Mesenchymal stem cell (in vitro differentiated cells and primary cell): ENCODE measurements around the gene FKBP2.

Experiments
- DNase-seq: peaks from one replicate; pipeline ENCODE4 v3.0.0-alpha.2; 2013
- H2AFZ ChIP-seq: one replicate; pipeline ENCODE4 v1.6.1; 2013; ENCODE audit warnings: low read depth, mild to moderate bottlenecking, control low read depth, inconsistent platforms, low read length, moderate library complexity
- H2AK5ac ChIP-seq: 2 replicates; pipeline ENCODE4 v1.6.1; 2013; ENCODE audit warnings: low read length, moderate library complexity, mild to moderate bottlenecking, inconsistent platforms; ENCODE audit not compliant: severe bottlenecking
- H2BK120ac ChIP-seq: one replicate; pipeline ENCODE4 v1.6.1; 2013; ENCODE audit warnings: low read depth, mild to moderate bottlenecking, inconsistent platforms, low read length, moderate library complexity
- H2BK12ac ChIP-seq, 2 experiments: one replicate each; pipeline ENCODE4 v1.6.1; 2013; ENCODE audit warnings: inconsistent platforms in 2 of 2, low read length in 2 of 2, mild to moderate bottlenecking in 2 of 2, moderate library complexity in 2 of 2, control low read depth in 1 of 2
- H2BK15ac ChIP-seq: one replicate; pipeline ENCODE4 v1.6.1; 2013; ENCODE audit warnings: mild to moderate bottlenecking, low read depth, inconsistent platforms; ENCODE audit not compliant: poor library complexity, severe bottlenecking
- H2BK5ac ChIP-seq: 2 replicates; pipeline ENCODE4 v1.6.1; 2013; ENCODE audit warnings: low read depth, mild to moderate bottlenecking, low read length, control low read depth, inconsistent platforms; ENCODE audit not compliant: poor library complexity, severe bottlenecking
- H3K14ac ChIP-seq, 2 experiments: one replicate each; pipeline ENCODE4 v1.6.1; 2013; ENCODE audit warnings: inconsistent platforms in 2 of 2, low read length in 2 of 2, control low read depth in 1 of 2, mild to moderate bottlenecking in 1 of 2, moderate library complexity in 1 of 2
- H3K18ac ChIP-seq, 2 experiments: one replicate each; pipeline ENCODE4 v1.6.1; 2013; ENCODE audit warnings: inconsistent platforms in 2 of 2, low read length in 2 of 2, control low read depth in 1 of 2, low read depth in 1 of 2, mild to moderate bottlenecking in 1 of 2
- H3K23ac ChIP-seq, 2 experiments: one replicate each; pipeline ENCODE4 v1.6.1; 2013; ENCODE audit warnings: inconsistent platforms in 2 of 2, low read length in 2 of 2, mild to moderate bottlenecking in 2 of 2, moderate library complexity in 2 of 2, control low read depth in 1 of 2
- H3K27ac ChIP-seq: 2 replicates; pipeline ENCODE4 v1.5.1; 2013; ENCODE audit warnings: mild to moderate bottlenecking, moderate library complexity, low read length, control low read depth, inconsistent platforms; ENCODE audit not compliant: poor library complexity, severe bottlenecking
- H3K27me3 ChIP-seq, 2 experiments: 2 replicates each; pipeline versions ENCODE4 v1.6.1 to v1.7.0; 2013; ENCODE audit warnings: low read length in 2 of 2, mild to moderate bottlenecking in 2 of 2, moderate library complexity in 2 of 2, control low read depth in 1 of 2, inconsistent platforms in 1 of 2; ENCODE audit not compliant: control insufficient read depth in 1 of 2, insufficient read depth in 1 of 2
- H3K36me3 ChIP-seq, 2 experiments: 2 replicates each; pipeline versions ENCODE4 v1.6.1 to v1.7.0; 2013; ENCODE audit warnings: low read length in 2 of 2, control low read depth in 1 of 2, inconsistent platforms in 1 of 2, low read depth in 1 of 2, mild to moderate bottlenecking in 1 of 2; ENCODE audit not compliant: insufficient read depth in 2 of 2, control insufficient read depth in 1 of 2
- H3K4ac ChIP-seq, 2 experiments: one replicate each; pipeline ENCODE4 v1.6.1; 2013; ENCODE audit warnings: inconsistent platforms in 2 of 2, low read length in 2 of 2, mild to moderate bottlenecking in 2 of 2, moderate library complexity in 2 of 2, control low read depth in 1 of 2, low read depth in 1 of 2
- H3K4me1 ChIP-seq: 2 replicates; pipeline ENCODE4 v1.6.1; 2013; ENCODE audit warnings: low read depth, low read length, control low read depth; ENCODE audit not compliant: control insufficient read depth, insufficient read depth
- H3K4me2 ChIP-seq: 2 replicates; pipeline ENCODE4 v1.6.1; 2013; ENCODE audit warnings: low read length, mild to moderate bottlenecking, inconsistent platforms; ENCODE audit not compliant: poor library complexity, severe bottlenecking
- H3K4me3 ChIP-seq, 2 experiments: 2 replicates each; pipeline versions ENCODE4 v1.5.1 to v1.7.0; 2013; ENCODE audit warnings: low read length in 2 of 2, mild to moderate bottlenecking in 2 of 2, control low read depth in 1 of 2, low read depth in 1 of 2; ENCODE audit not compliant: insufficient read depth in 1 of 2
- H3K79me1 ChIP-seq: replicated peaks from 2 replicates; pipeline ENCODE4 v1.6.1; 2013; ENCODE audit warnings: mild to moderate bottlenecking, control low read depth, low read length, inconsistent platforms; ENCODE audit not compliant: poor library complexity, severe bottlenecking
- H3K9ac ChIP-seq: 2 replicates; pipeline ENCODE4 v1.7.0; 2013; ENCODE audit warnings: mild to moderate bottlenecking, low read length, moderate library complexity
- H3K9me3 ChIP-seq: 2 replicates; pipeline ENCODE4 v1.7.0; 2013; ENCODE audit warnings: mild to moderate bottlenecking, low read length; ENCODE audit not compliant: control insufficient read depth
- H4K8ac ChIP-seq: one replicate; pipeline ENCODE4 v1.6.1; 2013; ENCODE audit warnings: inconsistent platforms, mild to moderate bottlenecking, low read length, moderate library complexity
- H4K91ac ChIP-seq: one replicate; pipeline ENCODE4 v1.6.1; 2013; ENCODE audit warnings: mild to moderate bottlenecking, low read length, inconsistent platforms
- WGBS: methylation state at CpG from one replicate; pipeline ENCODE4 v1.1.7; 2013; ENCODE audit warnings: mixed read lengths; 5-methylcytosine and 5-hydroxymethylcytosine counted together

FKBP2 gene

GRCh38 chr11:64275031-64275800 lies 34.3 kb downstream of the FKBP2 start:
- Histone ChIP-seq H2BK12ac (no peak overlapping the region), H2AFZ (no peak overlapping the region), H2BK5ac (no peak overlapping the region), H2AK5ac (no peak overlapping the region), H4K8ac (no peak overlapping the region), H3K4me1 (peaks cover 20% of the 10 kb centered on the region), H3K27me3 (no peaks in the 10 kb centered on the region), H3K18ac (no peak overlapping the region), H3K4me3 (no peak overlapping the region), H3K23ac (no peak overlapping the region), H2BK120ac (no peak overlapping the region), H3K4ac (no peak overlapping the region), H3K79me1 (peaks cover 25% of the 10 kb centered on the region), H3K9me3 (no peaks in the 10 kb centered on the region), H3K27ac (no peak overlapping the region), H3K36me3 (peaks cover 36 to 37% of the 10 kb centered on the region in 2 experiments), H3K9ac (no peak overlapping the region), H4K91ac (peak overlapping the region; percentile 79), H2BK15ac (no peak overlapping the region), H3K4me2 (no peak overlapping the region), H3K14ac (no peak overlapping the region)
- no peak for DNase-seq
- WGBS = 92% methylated on average over 14 of the region's 15 CpGs

- Histone ChIP-seq H3K23ac (no peak overlapping the region), H2AFZ (no peak overlapping the region), H4K91ac (no peak overlapping the region), H3K4ac (no peak overlapping the region), H3K9me3 (no peaks in the 10 kb centered on the region), H3K27me3 (no peaks in the 10 kb centered on the region), H3K4me1 (peaks cover 20% of the 10 kb centered on the region), H3K27ac (peak overlapping the region; percentile 13), H3K4me3 (no peak overlapping the region), H2AK5ac (peak overlapping the region; percentile 66), H2BK15ac (no peak overlapping the region), H3K18ac (no peak overlapping the region), H3K4me2 (no peak overlapping the region), H2BK12ac (no peak overlapping the region), H3K79me1 (peaks cover 25% of the 10 kb centered on the region), H4K8ac (no peak overlapping the region), H2BK5ac (no peak overlapping the region), H3K14ac (no peak overlapping the region), H2BK120ac (no peak overlapping the region), H3K9ac (no peak overlapping the region), H3K36me3 (peaks cover 36 to 37% of the 10 kb centered on the region in 2 experiments)
- DNase-seq = no peak
- WGBS = no CpG with 5 or more reads among the region's 2 CpGs
These were observed 34.9 kb downstream of the FKBP2 start for GRCh38 chr11:64275841-64276240.

- Histone ChIP-seq H4K8ac (peak overlapping the region; percentile 30), H4K91ac (no peak overlapping the region), H2BK15ac (no peak overlapping the region), H3K14ac (no peak overlapping the region), H3K18ac (no peak overlapping the region), H2BK12ac (no peak overlapping the region), H3K79me1 (peaks cover 32% of the 10 kb centered on the region), H2AK5ac (no peak overlapping the region), H3K27ac (peak overlapping the region; percentile 71), H3K4ac (no peak overlapping the region), H2BK120ac (no peak overlapping the region), H3K4me2 (no peak overlapping the region), H2AFZ (no peak overlapping the region), H3K27me3 (no peaks in the 10 kb centered on the region), H3K36me3 (peaks cover 42 to 43% of the 10 kb centered on the region in 2 experiments), H3K4me3 (no peak overlapping the region), H2BK5ac (peak overlapping the region; percentile 48), H3K4me1 (peaks cover 16% of the 10 kb centered on the region), H3K23ac (no peak overlapping the region), H3K9me3 (no peaks in the 10 kb centered on the region), H3K9ac (peak overlapping the region; percentile 27)
- DNase-seq = no peak
- 92% methylated on average over 17 of the region's 17 CpGs for WGBS
These were observed 35.9 kb downstream of the FKBP2 start for GRCh38 chr11:64276653-64277431.

GRCh38 chr11:64278576-64279190 lies 37.8 kb downstream of the FKBP2 start:
- H3K4me2 ChIP-seq = no peak overlapping the region
- peaks cover 43% of the 10 kb centered on the region for H3K79me1 ChIP-seq
- no peak overlapping the region for H2BK15ac ChIP-seq
- H3K36me3 ChIP-seq = peaks cover 50 to 53% of the 10 kb centered on the region in 2 experiments
- H4K8ac ChIP-seq = no peak overlapping the region
- H3K9me3 ChIP-seq = no peaks in the 10 kb centered on the region
- no peak overlapping the region for H2AFZ ChIP-seq
- H2BK12ac ChIP-seq = no peak overlapping the region
- H3K4me1 ChIP-seq = peaks cover 15% of the 10 kb centered on the region
- no peak overlapping the region for H3K14ac ChIP-seq
- no peak overlapping the region for H2BK120ac ChIP-seq
- peak overlapping the region; percentile 17 for H2AK5ac ChIP-seq
- H3K27ac ChIP-seq = no peak overlapping the region
- no peak overlapping the region for H3K9ac ChIP-seq
- H3K27me3 ChIP-seq = no peaks in the 10 kb centered on the region
- no peak overlapping the region for H3K4me3 ChIP-seq
- no peak overlapping the region for H3K4ac ChIP-seq
- no peak overlapping the region for H2BK5ac ChIP-seq
- H3K23ac ChIP-seq = no peak overlapping the region
- no peak for DNase-seq
- no peak overlapping the region for H3K18ac ChIP-seq
- WGBS = 94% methylated on average over 8 of the region's 8 CpGs
- no peak overlapping the region for H4K91ac ChIP-seq
